Pancreas (tissue), 10 donors: Measurements from ENCODE around the gene B2M. TPM values are rescaled to one million over a fixed set of nuclear protein-coding genes. Genes with fewer than 3 reads are reported as not detected.

ENCODE experiments used
- ATAC-seq, 4 donors: fragments of 200-7000 bp; cut with Tn5 transposase; one replicate each; pipeline versions ENCODE4 v1.8.0 to v1.9.1; 2020; ENCODE audit warnings: mild to moderate bottlenecking in 4 of 4, moderate library complexity in 4 of 4
- DNase-seq, 6 donors: peaks; one replicate each; pipeline ENCODE4 v3.0.0-alpha.2; 2020
- FAIRE-seq: peaks from 2 replicates; lab custom pipeline; 2012; peaks lifted over from hg19 to GRCh38; lab: Jason Lieb, UNC
- H3K27ac ChIP-seq, 4 donors: fragments of 200-600 bp; sonication (generic); 1 replicate in 3 of 4; 2 replicates in 1 of 4; pipeline versions ENCODE4 v1.5.0 to v1.8.0; 2020
- H3K27me3 ChIP-seq, 4 donors: fragments of 200-600 bp; one replicate each; pipeline ENCODE4 v1.8.0; 2021
- H3K36me3 ChIP-seq, 3 donors: fragments of 200-600 bp; sonication (generic) in 1 of 3; one replicate each; pipeline versions ENCODE4 v1.5.0 to v1.8.0; 2020 to 2021
- H3K4me1 ChIP-seq, 3 donors: fragments of 200-600 bp; one replicate each; pipeline ENCODE4 v1.8.0; 2021
- H3K4me3 ChIP-seq, 4 donors: fragments of 200-600 bp; sonication (generic) in 2 of 4; one replicate each; pipeline versions ENCODE4 v1.5.0 to v1.8.0; 2020 to 2021
- H3K9me3 ChIP-seq, 4 donors: fragments of 200-600 bp; one replicate each; pipeline ENCODE4 v1.8.0; 2021
- WGBS, 2 donors: extraction: QIAGEN DNeasy Blood & Tissue Kit; methylation state at CpG; one replicate each; pipeline ENCODE4 v1.1.7; 2013; 5-methylcytosine and 5-hydroxymethylcytosine counted together
- intact Hi-C, 3 donors: fragments of 100-400 bp; cut with DNase I; formaldehyde crosslinking; loops; one replicate each; pipeline versions ENCODE4 v1.11.1 to v1.14.2; 2022
- polyA plus RNA-seq, 2 donors: library from polyadenylated mRNA; stranded (reverse); fragments of 200-250 nt; gene quantifications; one replicate each; pipeline ENCODE4 v1.2.3, GENCODE V29; 2013
- total RNA-seq, 6 donors: library from RNA; stranded (reverse); fragmentation: NEBNext Ultra II Directional in 4 of 6; extraction: Animal tissue kit (Norgen Biotek cat#: 25700) in 4 of 6; gene quantifications; one replicate each; pipeline versions ENCODE4 v1.2.1 to v1.2.4, GENCODE V29; 2021 to 2023
- TF ChIP-seq, protein P1 (sequence below), 4 donors: fragments of 200-600 bp; sonication (generic) in 3 of 4; IDR thresholded peaks; one replicate each; pipeline versions ENCODE4 v1.5.0 to v1.8.0; 2021; ENCODE audit warnings: antibody characterized with exemption in 4 of 4
- donor health status: healthy with polysubstance abuse.
- donor health status: DM: no; HTN: no; CAD: no; lungs with moderate emphysema.
- donor health status: DM: no; HTN: no; CAD: no.
- donor health status: control.
- donor health status: control.
- donor health status: Bipolar disorder and iron deficiency.
- donor health status: DM: yes; HTN: yes; CAD: no.
- donor health status: DM: no; HTN: no; CAD: no.
- donor health status: DM: no; HTN: no; CAD: no.
- donor health status: DM: yes; HTN: yes; CAD: no.

B2M gene
- total and polyA plus RNA-seq, 8 donors, result 209 to 1,305 (median 447) TPM

DNA sequence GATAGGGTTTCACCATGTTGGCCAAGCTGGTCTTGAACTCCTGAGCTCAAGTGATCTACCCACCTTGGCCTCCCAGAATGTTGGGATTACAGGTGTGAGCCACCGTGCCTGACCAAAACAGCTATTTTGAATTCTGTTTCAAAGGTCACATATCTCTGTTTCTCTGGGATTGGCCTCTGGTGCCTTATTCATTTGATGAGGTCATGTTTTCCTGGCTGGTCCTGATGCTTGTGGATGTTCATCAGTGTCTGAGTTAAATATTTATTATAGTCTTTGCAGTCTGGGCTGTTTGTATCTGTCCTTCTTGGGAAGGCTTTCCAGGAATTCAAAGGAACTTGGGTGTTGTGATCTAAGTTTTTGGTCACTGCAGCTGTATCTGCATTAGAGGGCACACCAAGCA, 5.3 kb upstream of the B2M start:
- Histone ChIP-seq H3K9me3 (no peaks in the 10 kb centered on the region), H3K4me1 (peaks cover 0 to 3% (median 0%) of the 10 kb centered on the region in 3 donors), H3K27me3 (no peaks in the 10 kb centered on the region), H3K27ac (no peak overlapping the region), H3K36me3 (no peaks in the 10 kb centered on the region), H3K4me3 (no peak overlapping the region)
- no peak for ATAC-seq
- 78 to 93% methylated on average over 1 of the region's 1 CpG for WGBS, 2 donors
- intact Hi-C loops, result no loop called here
- TF ChIP-seq, protein P1, sequence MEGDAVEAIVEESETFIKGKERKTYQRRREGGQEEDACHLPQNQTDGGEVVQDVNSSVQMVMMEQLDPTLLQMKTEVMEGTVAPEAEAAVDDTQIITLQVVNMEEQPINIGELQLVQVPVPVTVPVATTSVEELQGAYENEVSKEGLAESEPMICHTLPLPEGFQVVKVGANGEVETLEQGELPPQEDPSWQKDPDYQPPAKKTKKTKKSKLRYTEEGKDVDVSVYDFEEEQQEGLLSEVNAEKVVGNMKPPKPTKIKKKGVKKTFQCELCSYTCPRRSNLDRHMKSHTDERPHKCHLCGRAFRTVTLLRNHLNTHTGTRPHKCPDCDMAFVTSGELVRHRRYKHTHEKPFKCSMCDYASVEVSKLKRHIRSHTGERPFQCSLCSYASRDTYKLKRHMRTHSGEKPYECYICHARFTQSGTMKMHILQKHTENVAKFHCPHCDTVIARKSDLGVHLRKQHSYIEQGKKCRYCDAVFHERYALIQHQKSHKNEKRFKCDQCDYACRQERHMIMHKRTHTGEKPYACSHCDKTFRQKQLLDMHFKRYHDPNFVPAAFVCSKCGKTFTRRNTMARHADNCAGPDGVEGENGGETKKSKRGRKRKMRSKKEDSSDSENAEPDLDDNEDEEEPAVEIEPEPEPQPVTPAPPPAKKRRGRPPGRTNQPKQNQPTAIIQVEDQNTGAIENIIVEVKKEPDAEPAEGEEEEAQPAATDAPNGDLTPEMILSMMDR (IDR thresholded peaks at IDR 0.05), result no peak
- DNase-seq, result no peak
- no peak for FAIRE-seq

DNA sequence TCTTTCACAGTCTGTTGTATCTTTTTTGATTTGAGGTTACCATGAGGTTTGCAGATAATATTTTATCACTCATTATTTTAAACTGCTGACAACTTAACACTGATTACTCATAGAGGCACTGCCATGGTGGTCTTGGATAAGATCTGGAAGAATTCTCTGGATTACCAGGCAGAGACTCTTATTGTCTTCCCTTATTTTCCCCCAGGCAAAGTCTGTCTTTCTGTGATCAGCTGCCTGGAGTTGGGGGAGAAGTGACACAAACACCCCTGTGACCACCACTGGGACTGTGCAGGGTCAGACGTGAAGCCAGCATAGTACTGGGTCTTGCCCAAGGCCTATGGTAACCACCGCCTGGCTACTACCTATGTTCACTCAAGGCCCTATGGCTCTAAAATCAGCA, 4.9 kb upstream of the B2M start:
- no peaks in the 10 kb centered on the region for H3K9me3 ChIP-seq
- ATAC-seq, result no peak
- TF ChIP-seq, protein P1 (IDR thresholded peaks at IDR 0.05), result no peak
- no peaks in the 10 kb centered on the region for H3K27me3 ChIP-seq
- intact Hi-C loops, result no loop called here
- peaks cover 0 to 3% (median 0%) of the 10 kb centered on the region in 3 donors for H3K4me1 ChIP-seq
- no peak for DNase-seq
- H3K36me3 ChIP-seq, result no peaks in the 10 kb centered on the region
- no peak for FAIRE-seq
- H3K27ac ChIP-seq, result no peak overlapping the region
- no peak overlapping the region for H3K4me3 ChIP-seq
- WGBS, 2 donors, result 87 to 90% methylated on average over 2 of the region's 2 CpGs

DNA sequence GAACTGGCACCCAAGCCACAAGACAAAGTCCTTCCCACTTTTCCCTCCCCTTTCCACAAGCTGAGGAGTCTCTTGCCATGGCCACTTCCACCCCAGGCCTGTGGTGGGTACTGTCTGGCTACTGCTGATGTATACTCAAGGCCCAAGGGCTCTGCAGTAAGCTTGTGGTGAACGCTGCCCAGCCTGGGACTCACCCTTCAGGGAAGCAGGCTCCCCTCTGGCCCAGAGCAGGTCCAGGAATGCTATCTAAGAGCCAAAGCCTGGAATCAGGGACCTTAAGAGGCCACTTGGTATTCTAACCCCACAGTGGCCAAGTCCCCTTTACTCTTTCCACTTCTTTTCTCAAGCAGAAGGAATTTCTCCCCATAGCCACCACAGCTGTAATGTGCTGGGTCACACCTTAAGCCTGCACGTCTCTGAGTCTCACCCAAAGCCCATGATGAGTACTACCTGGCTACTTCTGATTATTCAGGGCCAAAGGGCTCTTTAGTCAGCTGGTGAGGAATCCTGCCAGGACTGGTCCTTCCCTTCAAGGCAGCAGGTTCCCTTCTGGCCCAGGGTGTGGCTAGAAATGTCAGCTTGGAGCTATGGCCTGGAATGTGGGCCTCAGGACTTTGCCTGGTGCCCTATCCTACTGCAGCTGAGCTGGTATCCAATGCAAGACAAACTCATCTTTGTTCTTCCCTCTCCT, 4.2 kb upstream of the B2M start:
- Histone ChIP-seq H3K36me3 (no peaks in the 10 kb centered on the region), H3K4me1 (peaks cover 0 to 3% (median 0%) of the 10 kb centered on the region in 3 donors), H3K4me3 (no peak overlapping the region), H3K27me3 (no peaks in the 10 kb centered on the region), H3K9me3 (no peaks in the 10 kb centered on the region), H3K27ac (no peak overlapping the region)
- WGBS, 2 donors, result 80 to 90% methylated on average over 2 of the region's 2 CpGs
- FAIRE-seq (no peak), DNase-seq (no peak), ATAC-seq (no peak)
- intact Hi-C loops, result no loop called here
- TF ChIP-seq, protein P1 (IDR thresholded peaks at IDR 0.05), result no peak

DNA sequence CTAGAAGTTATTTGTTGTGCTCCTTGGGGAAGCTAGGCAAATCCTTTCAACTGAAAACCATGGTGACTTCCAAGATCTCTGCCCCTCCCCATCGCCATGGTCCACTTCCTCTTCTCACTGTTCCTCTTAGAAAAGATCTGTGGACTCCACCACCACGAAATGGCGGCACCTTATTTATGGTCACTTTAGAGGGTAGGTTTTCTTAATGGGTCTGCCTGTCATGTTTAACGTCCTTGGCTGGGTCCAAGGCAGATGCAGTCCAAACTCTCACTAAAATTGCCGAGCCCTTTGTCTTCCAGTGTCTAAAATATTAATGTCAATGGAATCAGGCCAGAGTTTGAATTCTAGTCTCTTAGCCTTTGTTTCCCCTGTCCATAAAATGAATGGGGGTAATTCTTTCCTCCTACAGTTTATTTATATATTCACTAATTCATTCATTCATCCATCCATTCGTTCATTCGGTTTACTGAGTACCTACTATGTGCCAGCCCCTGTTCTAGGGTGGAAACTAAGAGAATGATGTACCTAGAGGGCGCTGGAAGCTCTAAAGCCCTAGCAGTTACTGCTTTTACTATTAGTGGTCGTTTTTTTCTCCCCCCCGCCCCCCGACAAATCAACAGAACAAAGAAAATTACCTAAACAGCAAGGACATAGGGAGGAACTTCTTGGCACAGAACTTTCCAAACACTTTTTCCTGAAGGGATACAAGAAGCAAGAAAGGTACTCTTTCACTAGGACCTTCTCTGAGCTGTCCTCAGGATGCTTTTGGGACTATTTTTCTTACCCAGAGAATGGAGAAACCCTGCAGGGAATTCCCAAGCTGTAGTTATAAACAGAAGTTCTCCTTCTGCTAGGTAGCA, 851 bp upstream of the B2M start:
- H3K4me1 ChIP-seq, result peaks cover 0 to 12% (median 8%) of the 10 kb centered on the region in 3 donors
- H3K4me3 ChIP-seq, result peak overlapping the region; percentile 57 to 93 (median 84)
- DNase-seq, result peak in 1 of 6 donors; percentile 55
- ATAC-seq, result no peak
- TF ChIP-seq, protein P1 (IDR thresholded peaks at IDR 0.05), result no peak
- peaks cover 0 to 3% (median 0%) of the 10 kb centered on the region in 3 donors for H3K36me3 ChIP-seq
- no peaks in the 10 kb centered on the region for H3K27me3 ChIP-seq
- intact Hi-C loops, result no loop called here
- no peaks in the 10 kb centered on the region for H3K9me3 ChIP-seq
- 28 to 33% methylated on average over 11 of the region's 11 CpGs for WGBS, 2 donors
- no peak for FAIRE-seq
- peak overlapping the region; percentile 89 to 99 (median 96) for H3K27ac ChIP-seq
